ENCODE measurements around the gene NEK5.
A peak's percentile ranks its signal among the peaks of the same experiment; 100 is the strongest.

NEK5 gene

DNA sequence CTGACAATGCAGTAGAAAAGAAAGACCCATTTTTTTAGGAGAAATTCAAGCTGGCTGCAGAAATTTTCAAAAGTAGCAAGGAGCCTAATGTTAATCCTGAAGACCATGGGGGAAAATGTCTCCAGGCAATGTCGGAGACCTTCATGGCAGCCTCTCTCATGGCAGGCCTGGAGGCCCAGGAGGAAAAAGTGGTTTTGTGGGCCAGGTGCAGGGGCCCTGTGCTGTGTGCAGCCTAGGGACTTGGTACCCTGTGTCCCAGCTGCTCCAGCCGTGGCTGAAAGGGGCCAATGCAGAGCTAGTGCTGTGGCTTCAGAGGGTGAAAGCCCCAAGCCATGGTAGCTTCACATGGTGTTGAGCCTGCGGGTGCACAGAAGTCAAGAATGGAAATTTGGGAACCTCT is 112.6 kb downstream of the NEK5 start:
- DNase-seq (ENCODE audit: low read depth in 2 of 2, low spot score in 1 of 2) = no peak

- no peak for DNase-seq (ENCODE audit: low read depth in 2 of 2, low spot score in 1 of 2)
Observed at GRCh38 chr13:52012512-52012836, 116.4 kb downstream of the NEK5 start.

- peak; percentile 99 to 100 for DNase-seq (ENCODE audit: low read depth in 2 of 2, low spot score in 1 of 2)
Observed at GRCh38 chr13:52011632-52012511, 117.0 kb downstream of the NEK5 start, which contains the start of gene ALG11. ALG11 (plus strand) TSS chr13:52012398; CDS start chr13:52012419, 21 bp downstream.

GRCh38 chr13:52010890-52011631 is 117.8 kb downstream of the NEK5 start, which contains the start of gene ATP7B:
ATP7B (minus strand) TSS chr13:52011450; CDS start chr13:52011337, 113 bp downstream.
- DNase-seq (ENCODE audit: low read depth in 2 of 2, low spot score in 1 of 2) = peak in 1 of 2 donors; percentile 3

DNA sequence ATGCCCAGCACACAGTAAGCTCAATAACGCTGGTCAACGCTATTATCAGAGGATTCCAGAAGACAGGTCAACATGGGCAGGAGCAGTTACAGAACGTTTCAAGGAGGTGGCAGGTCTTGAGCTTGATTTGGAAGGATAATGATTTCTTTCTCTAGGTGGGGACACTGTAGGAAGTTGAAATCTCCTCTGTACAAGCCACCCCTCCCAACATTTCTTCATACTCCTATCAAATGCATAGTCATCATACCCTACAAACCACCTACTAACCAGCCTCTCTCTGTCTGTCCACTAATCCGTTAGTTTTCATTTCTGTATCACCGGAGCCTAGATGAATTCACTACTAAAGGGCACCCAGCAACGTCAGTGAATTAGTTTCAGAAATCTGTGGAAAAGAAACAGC is 118.9 kb downstream of the NEK5 start:
- DNase-seq (ENCODE audit: low read depth in 2 of 2, low spot score in 1 of 2) = no peak

DNA sequence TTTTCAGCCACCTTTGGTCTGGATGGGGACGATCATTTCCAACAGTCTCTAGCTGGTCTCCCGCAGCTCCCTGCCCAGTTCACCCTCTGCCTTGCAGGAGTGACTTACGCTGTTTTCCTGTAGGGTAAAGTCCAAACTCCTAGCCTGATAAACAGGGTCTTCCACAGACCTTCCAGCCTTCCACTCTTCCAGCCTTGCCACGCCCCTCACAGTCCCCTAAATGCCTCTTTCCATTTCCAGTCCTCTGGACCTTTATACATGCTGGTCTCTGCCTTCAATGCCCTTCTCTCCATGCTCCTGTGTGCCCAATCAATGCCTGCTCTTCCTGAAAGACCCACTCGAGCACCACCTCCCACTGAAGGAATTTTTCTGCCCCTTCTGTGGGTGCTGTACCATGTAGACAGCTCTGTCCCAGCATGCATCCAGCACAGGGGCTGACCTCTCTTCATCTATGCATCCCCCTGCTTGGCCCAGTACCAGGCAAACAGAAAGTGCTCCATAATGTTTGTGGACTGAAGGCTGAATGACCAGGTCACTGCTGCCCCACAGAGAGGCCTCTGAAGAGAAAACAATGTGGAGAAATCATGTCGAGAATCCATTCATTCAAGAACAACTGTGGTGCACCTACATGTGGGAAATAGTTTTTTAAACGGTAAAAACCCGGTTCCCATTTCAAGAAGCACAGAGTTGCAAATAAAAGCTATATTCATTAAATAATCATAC is 122.2 kb downstream of the NEK5 start:
- DNase-seq (ENCODE audit: low read depth in 2 of 2, low spot score in 1 of 2) = no peak

DNA sequence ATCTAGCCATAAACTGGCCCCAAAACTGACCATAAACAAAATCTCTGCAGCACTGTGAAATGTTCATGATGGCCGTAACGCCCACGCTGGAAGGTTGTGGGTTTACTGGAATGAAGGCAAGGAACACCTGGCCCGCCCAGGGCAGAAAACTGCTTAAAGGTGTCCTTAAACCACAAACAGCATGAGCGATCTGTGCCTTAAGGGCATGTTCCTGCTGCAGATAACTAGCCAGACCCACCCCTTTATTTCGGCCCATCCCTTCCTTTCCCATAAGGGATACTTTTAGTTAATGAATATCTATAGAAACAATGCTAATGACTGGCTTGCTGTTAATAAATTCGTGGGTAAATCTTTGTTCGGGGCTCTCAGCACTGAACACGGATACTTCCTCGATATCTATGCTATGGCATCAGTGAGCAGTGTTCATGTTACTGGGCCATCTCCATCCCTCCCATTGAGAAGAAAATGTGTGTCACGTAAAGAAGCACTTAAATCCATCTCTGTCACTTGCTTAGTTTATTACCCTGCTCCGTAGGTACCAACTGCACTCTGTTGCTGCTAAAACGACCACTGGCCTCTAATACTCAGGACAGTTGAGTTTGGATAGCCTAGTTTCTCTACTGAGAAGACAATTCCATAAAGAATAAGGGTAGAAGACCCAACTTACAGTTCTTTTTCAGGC is 122.9 kb downstream of the NEK5 start:
- no peak for DNase-seq (ENCODE audit: low read depth in 2 of 2, low spot score in 1 of 2)

- DNase-seq (ENCODE audit: low read depth in 2 of 2, low spot score in 1 of 2) = no peak
Observed at GRCh38 chr13:52004511-52005170, 124.2 kb downstream of the NEK5 start.

DNA sequence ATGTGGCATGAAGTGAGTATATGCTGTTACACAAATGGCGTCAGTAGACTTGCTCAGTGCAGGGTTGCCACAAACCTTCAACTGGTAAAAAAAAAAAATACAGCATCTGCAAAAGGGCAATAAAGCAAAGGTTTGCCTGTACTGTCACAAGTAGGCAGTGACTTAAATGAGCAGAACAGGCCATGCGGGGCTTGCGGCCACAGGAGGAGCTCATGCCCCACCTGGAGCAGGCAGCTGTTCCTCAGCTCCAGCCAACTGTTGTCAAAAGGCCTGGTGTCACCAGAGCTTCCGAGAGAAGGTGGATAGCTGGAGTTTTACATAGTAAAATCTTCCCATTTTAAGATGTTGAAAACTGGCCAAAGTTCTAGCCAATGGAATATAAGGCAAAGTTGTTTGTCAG is 125.3 kb downstream of the NEK5 start:
- DNase-seq (ENCODE audit: low read depth in 2 of 2, low spot score in 1 of 2) = no peak

GRCh38 chr13:52002361-52002760 is 126.5 kb downstream of the NEK5 start:
- DNase-seq (ENCODE audit: low read depth in 2 of 2, low spot score in 1 of 2) = no peak

GRCh38 chr13:52001120-52001731 is 127.6 kb downstream of the NEK5 start:
- DNase-seq (ENCODE audit: low read depth in 2 of 2, low spot score in 1 of 2) = no peak

DNA sequence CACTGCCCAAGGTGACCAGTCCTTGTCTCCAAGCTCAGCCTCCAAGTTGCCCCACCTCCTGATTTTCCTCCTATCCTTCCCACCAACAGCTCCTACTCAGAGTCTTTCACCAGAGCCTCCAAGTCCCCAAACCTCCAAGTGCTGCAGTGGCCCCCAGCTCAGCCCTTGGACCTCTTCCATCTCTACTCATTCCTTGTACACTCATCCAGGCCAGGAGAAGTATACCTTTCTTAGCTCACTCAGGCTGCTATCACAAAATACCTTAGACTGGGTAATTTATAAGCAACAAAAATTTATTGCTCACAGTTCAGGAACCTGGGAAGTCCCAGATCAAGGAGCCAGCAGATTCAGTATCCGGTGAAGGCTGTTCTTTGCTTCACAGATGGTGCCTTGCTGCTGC is 129.0 kb downstream of the NEK5 start:
- no peak for DNase-seq (ENCODE audit: low read depth in 2 of 2, low spot score in 1 of 2)

GRCh38 chr13:51999510-51999911 is 129.4 kb downstream of the NEK5 start:
- DNase-seq (ENCODE audit: low read depth in 2 of 2, low spot score in 1 of 2) = no peak

DNA sequence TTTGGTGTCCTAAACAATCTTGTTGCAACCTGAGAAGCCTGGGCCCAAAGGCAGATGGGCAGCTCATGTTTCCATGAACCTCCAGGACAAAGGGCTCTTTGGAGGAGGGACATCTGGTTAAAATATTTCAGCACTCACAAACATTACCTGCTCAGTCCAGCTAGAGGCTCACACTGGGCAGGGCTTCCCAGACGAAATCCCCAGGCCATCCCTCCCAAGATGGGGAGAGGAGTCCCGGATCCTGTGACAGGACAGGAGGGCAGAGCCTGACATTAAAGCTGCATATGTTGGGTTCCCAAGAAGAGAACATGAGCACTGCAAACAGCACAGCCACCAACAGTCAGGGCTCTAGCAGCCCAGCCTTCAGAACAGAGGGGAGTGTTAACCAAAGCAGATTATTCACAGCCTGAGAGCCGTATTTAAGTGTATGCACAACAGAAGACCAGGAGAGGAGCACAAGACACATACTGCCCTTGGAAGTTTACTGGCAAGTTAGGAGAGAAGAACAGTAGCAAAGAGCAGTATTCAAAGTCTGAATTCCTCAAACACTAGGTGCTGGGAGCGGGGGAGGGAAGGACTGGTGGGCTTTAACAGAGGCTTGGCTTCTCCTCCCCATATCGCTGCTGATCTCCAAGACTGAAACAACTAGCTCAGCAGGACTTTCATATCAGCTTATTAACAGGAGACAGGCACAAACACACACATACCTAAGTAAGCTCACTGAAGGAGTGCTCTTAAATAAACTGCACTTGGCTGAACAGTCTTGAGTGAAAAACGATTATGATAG is 130.0 kb downstream of the NEK5 start:
- DNase-seq (ENCODE audit: low read depth in 2 of 2, low spot score in 1 of 2) = no peak

DNA sequence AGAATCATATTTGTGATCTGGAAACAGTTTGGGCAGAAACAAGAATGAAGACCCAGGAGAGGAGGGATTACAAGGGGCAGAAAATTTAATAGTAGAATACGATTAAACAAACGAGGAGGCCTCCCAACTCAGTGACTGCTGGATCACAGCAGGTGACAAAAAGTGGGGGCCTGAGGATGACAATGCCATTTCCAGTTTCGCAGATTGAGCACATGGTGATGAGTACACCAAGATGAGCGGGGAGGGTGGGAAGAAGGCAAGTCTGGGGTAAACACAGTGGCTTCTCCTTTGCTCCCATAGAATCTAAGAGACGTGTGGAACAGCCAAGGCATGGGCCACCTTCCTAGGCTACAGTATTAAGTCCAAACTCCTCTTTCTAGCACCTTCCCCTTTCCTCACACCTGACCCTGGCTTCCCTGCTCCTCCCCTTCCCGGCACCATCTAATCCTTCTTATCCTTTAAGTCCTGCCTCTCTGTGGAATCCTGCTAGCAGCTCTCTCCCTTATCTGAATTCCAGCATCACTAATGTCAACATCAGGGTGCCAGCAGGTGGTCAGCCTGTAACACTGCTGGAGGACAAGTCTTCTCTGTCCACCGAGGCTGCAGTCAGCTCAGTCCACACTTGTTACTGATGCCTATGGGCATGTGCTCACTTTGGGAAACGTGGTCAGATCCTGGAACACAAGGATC is 131.1 kb downstream of the NEK5 start:
- no peak for DNase-seq (ENCODE audit: low read depth in 2 of 2, low spot score in 1 of 2)

- no peak for DNase-seq (ENCODE audit: low read depth in 2 of 2, low spot score in 1 of 2)
Observed at GRCh38 chr13:51997186-51997585, 131.7 kb downstream of the NEK5 start.

- DNase-seq (ENCODE audit: low read depth in 2 of 2, low spot score in 1 of 2) = no peak
Observed at GRCh38 chr13:51996641-51997040, 132.2 kb downstream of the NEK5 start.

- DNase-seq (ENCODE audit: low read depth in 2 of 2, low spot score in 1 of 2) = no peak
Observed at GRCh38 chr13:51995677-51996551, 133.0 kb downstream of the NEK5 start.
